Testis (tissue), 2 donors: ENCODE data around the gene ZNF438.

Experiments
- POLR2A ChIP-seq: fragments of 450-650 bp; IDR thresholded peaks from one replicate; pipeline ENCODE4 v1.6.1; 2017; ENCODE audit warnings: antibody characterized with exemption, mild to moderate bottlenecking, moderate library complexity
- TF ChIP-seq, protein P1 (sequence below), 3 experiments: fragments of 450-650 bp in 2 of 3; fragments of 200-600 bp in 1 of 3; sonication (generic) in 1 of 3; IDR thresholded peaks; one replicate each; pipeline ENCODE4 v1.5.1; 2016 to 2019; ENCODE audit warnings: antibody characterized with exemption in 3 of 3, mild to moderate bottlenecking in 2 of 3, moderate library complexity in 1 of 3

DNA sequence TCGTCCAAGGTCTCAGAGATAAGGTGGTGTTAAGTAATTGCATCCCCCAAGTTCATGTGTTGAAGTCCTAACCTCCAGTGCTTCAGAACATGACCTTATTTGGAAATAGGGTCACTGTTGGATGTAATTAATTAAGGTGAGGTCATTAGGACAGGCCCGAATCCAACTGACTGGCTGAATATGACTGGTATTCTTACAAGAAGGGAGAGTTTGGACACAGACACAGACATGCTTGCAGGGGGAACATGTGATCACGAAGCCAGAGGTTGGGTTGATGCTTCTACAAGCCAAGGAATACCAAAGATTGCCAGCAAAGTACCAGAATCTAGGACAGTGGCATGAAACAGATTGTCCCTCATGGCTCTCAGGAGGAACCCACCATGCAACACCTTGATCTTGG, 228.6 kb downstream of the ZNF438 start:
- TF ChIP-seq POLR2A, result no peak
- TF ChIP-seq, protein P1, sequence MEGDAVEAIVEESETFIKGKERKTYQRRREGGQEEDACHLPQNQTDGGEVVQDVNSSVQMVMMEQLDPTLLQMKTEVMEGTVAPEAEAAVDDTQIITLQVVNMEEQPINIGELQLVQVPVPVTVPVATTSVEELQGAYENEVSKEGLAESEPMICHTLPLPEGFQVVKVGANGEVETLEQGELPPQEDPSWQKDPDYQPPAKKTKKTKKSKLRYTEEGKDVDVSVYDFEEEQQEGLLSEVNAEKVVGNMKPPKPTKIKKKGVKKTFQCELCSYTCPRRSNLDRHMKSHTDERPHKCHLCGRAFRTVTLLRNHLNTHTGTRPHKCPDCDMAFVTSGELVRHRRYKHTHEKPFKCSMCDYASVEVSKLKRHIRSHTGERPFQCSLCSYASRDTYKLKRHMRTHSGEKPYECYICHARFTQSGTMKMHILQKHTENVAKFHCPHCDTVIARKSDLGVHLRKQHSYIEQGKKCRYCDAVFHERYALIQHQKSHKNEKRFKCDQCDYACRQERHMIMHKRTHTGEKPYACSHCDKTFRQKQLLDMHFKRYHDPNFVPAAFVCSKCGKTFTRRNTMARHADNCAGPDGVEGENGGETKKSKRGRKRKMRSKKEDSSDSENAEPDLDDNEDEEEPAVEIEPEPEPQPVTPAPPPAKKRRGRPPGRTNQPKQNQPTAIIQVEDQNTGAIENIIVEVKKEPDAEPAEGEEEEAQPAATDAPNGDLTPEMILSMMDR (IDR thresholded peaks at IDR 0.05), result no peak
